Tibial nerve (tissue), 4 donors: ENCODE results near the gene TIMM21.

Experiments
- CTCF ChIP-seq, 5 experiments: fragments of 200-600 bp in 3 of 5; fragments of 450-650 bp in 2 of 5; sonication (generic) in 3 of 5; IDR thresholded peaks; one replicate each; pipeline ENCODE4 v1.5.1; 2016 to 2019; ENCODE audit warnings: antibody characterized with exemption in 5 of 5, mild to moderate bottlenecking in 3 of 5, moderate library complexity in 2 of 5
- EP300 ChIP-seq, 2 donors: sonication (generic); formaldehyde crosslinking; IDR thresholded peaks; one replicate each; pipeline ENCODE4 v1.6.1; 2017; ENCODE audit warnings: antibody characterized with exemption in 2 of 2, mild to moderate bottlenecking in 1 of 2

GRCh38 chr18:74114116-74114515, 34.2 kb upstream of the TIMM21 start:
- no peak for TF ChIP-seq EP300 (IDR thresholded peaks at IDR 0.05)
- no peak for TF ChIP-seq CTCF (IDR thresholded peaks at IDR 0.05)
